Lower leg skin (tissue), 3 donors: Measurements from ENCODE around the gene ANKRD33B.

ENCODE experiments used
- CTCF ChIP-seq, 3 donors: fragments of 450-650 bp; IDR thresholded peaks; one replicate each; pipeline ENCODE4 v1.5.1; 2016; ENCODE audit warnings: antibody characterized with exemption in 3 of 3, mild to moderate bottlenecking in 3 of 3, moderate library complexity in 2 of 3
- POLR2A ChIP-seq, 2 donors: fragments of 450-650 bp; IDR thresholded peaks; one replicate each; pipeline ENCODE4 v1.6.1; 2016 to 2017; ENCODE audit warnings: antibody characterized with exemption in 2 of 2, mild to moderate bottlenecking in 1 of 2, moderate library complexity in 1 of 2

GRCh38 chr5:10669983-10670382 is 106.1 kb downstream of the ANKRD33B start:
- TF ChIP-seq CTCF (IDR thresholded peaks at IDR 0.05) (no peak), POLR2A (IDR thresholded peaks at IDR 0.05) (no peak)
